T-helper 22 cell (primary cell): ENCODE data around the gene VTI1A.

ENCODE experiments used
- DNase-seq: peaks from one replicate; pipeline ENCODE4 v3.0.0-alpha.2; 2020; ENCODE audit warnings: low read depth

The VTI1A gene

DNA sequence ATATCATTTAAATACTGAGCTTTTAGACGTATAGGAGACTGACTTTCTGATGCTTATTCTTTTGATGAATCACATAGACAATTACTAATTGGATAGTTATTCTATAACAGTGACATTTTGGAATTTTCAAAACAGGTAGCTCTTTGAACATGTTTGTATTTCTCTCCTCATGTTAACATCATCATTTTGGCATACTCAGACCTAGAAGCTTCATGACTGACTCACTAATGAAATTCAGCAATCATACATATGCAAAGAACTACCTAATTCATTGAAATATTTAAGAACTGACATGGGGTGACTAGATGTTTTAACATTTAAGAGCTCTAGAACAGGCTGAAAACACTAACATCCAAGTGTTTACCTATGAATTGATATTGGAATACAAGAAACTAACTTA, 192.3 kb downstream of the VTI1A start:
- no peak for DNase-seq

- no peak for DNase-seq
Measured at GRCh38 chr10:112640638-112641037, 193.6 kb downstream of the VTI1A start.

DNA sequence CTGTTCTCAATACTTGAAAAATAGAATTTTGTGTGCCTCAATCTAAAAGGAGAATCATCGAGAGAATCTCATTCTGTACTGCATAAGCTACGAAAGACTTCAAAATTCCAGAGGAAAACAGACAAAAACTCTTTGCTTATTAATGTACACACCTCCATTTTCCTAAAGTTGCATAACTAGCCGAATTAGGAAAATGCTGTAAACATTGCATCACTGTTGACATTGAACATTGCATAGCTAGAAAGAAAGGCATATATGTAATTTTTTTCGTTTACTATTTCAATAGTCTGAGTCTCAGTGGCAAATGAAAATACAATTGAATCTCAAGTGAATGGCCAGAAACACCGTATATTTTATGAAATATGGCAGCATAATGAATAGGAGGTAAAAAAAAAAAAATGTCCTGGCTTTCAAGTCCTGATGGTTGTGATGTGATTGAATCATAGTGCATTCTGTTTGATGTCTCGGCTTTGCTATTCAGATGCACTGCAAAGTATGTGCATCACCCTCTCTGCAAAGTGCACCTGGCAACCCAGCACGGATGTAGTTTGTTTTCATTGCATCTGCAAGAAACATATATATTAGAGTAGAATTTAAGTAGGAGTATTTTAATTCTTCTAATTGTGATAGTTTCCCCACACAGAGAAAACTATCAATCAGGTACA, 196.7 kb downstream of the VTI1A start:
- no peak for DNase-seq

DNA sequence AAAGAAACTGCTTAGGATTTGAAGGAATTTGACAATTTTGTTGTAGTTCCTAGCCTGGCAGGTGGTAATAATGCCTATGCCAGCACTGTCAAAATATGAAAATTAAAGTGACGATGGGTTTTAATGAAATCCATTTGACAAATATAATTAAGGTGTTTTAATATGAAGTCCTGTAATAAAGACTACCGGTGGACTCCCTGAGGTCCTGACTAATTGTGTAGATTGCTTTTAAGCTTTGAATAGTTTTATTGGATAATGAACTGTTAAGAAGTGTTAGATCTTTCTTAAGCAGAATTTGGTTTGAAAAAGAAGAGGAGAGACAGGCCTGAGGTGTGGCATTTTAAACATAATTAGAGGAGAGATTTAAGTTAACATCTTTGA, 197.2 kb downstream of the VTI1A start:
- DNase-seq = no peak

GRCh38 chr10:112649006-112649821, 202.2 kb downstream of the VTI1A start:
- no peak for DNase-seq

DNA sequence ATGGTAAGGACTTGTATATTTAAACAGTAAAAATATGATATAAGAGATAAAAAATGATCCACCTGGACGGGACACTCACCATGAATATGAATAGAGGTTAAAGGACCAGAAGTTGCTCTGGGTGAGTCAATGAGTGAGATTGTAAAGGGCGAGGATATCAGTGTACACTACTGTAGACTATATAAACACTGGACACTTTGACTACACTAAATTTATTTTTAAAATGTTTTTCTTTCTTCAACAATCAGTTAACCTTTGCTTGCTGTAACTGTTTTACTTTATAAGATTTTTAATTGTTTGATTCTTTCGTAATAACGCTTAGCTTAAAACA, 202.8 kb downstream of the VTI1A start:
- no peak for DNase-seq

DNA sequence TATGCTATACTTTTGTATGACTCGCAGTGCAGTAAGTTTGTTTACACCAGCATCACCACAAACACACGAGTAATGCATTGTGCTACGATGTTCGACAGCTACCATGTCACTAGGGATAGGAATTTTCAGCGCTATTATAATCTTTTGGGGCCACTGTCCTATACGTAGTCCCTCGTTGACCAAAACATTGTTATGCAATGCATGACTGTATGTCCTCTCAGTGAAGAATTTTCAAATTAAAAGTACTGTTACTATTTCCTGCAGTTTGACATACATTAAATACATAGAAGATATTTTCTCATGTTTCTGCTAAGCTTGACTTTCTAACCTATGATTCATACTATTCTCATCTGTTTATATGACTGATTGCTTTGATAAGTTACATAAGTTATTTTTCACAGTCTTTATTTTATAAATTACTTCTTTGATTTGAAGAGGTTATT, 203.6 kb downstream of the VTI1A start:
- no peak for DNase-seq

DNA sequence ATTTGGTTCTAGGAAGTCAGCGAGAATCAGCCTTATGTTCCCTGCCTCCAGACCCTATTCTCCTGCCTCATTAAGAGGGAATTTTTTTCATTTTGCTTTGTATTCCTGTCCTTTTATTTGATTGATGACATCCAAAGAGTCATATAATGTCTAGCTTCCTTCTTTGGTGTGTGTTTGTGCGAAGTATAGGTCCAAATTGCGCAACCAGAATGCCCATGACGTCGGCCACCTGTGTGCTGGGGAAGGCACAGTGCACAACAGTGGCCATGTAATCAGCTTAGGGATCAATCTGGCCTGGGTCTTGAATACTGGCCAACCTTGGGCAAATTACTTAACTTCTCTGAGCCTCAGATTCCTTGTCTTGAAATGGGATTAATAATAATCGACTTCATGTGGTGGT, 206.2 kb downstream of the VTI1A start:
- DNase-seq = no peak

DNA sequence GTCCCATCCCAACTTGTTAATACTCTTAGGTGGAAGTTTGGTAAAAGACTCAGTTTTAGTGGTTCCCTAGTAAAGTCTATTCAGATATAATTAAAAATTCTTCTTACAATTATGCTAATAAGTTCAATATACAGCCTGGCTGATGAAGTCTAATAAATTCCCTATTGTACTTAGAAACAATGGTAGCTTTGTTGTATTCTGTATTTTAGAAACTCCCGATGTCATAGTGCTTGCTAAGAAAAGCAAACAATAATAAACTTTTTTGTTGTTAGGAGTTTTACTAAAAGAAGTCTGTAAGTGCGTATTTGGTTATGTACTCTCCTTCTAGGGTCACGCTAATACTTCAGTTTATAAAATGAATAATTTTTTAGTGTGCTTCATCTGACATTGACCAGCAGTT, 206.8 kb downstream of the VTI1A start:
- DNase-seq = no peak

DNA sequence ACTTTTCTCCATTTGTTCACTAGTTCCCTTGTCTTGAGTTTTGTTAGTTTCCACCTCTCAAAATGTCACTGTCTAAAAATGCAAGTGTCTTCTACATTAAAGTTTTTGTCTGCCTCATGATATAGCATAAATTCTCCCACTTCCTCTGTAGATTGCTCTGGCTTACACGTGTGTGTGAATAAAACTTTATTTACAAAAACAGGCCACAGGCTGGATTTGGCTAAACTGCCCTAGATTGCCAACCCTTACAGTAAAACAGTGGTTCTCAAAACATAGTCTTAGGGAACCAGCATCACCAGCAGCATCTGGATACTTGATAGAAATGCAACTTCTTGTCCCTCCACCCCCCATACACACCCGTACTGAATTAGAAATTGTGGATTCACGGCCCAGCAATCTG, 207.8 kb downstream of the VTI1A start:
- no peak for DNase-seq

GRCh38 chr10:112655722-112656121, 208.7 kb downstream of the VTI1A start:
- DNase-seq = no peak

DNA sequence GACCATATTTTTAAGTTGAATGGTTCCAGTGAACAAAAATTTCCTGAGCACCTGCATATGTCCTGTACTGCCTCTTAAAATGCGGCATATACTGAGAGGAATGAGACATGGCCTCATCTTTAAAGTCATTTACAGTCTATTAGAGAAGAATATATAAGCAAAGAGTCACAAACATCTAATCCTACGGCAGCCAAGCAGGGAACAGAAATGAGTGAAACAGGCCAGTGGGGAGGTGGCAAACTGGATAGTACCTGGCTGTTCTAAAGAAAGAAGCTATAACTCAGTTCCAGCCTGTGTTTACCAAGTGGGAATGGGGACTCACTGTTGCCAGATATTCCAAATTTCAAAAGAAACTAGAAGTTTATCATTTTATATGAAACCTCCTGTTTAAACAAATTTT, 211.4 kb downstream of the VTI1A start:
- no peak for DNase-seq

DNA sequence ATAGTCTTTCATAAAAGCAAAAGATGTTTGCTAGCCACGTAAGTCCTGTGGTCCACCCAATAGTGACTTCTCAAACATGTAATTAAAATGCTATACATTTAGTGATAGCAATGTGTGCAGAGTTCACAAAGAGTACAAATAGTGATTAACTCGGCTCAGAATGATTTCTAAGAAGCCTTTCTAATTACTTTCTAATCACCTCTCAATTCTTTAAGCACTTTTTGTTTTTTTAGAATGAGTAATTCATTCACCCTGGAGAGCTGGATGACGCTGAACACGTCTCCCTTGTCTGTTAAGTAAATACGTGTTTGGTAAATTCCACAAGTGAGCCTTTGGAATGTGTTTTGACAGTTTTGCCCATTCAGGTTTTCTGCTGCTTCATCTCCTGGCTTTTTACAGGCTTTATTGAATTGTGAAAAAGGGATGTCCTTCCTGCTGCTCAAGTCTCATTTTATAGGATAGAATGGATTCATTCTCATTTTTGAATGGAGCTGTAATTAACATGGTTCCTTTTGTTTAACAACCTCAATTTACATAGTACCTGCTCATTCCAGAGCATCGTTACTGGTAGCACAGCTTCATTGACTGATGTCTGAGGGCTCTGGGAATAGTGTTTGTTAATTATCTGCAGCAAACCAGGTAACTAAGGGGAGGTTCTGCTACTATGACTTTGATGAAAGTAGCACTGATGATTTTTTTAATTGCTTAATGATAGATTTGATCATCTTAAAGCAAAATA, 212.1 kb downstream of the VTI1A start:
- DNase-seq = no peak

DNA sequence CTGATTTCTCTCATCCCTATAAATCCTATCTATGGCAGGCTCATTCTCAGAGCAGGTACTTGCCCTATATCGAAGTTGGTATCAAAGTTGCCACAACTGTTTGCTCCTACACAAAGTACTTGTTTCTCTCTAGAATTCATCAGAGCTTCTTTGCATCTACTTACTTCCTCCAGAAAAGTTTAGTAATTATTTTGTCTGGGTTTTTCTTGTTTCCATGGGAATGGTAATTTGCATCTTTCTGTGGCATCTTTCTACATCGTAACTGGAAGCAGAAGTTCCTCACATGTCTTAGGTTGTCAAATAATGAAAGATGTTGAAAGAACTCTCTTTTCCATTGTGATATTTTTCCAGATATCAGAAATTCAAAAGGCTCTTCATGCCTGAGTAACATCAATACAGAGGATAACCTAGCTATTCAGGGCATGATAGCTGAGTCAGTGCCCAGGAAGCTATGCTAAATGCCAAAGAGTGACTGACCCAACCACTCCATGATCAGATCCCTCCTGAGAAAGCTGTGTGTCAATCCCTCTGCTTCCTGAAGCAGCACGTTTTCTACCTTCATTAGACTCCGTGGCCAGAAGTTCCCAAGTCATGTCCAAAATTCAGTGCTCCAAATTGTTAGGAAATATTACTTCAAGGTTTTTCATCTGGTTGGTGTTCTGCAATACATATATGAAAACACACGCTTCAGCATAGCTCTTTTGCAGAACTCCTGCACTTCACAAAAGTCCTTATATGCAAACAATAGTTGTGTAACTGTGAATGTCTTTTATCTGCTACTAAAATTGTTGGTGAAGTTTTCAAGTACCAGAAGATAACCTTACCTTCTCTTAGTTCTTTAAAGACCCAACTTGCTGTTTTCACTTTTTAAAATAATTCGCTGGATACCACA, 216.5 kb downstream of the VTI1A start:
- no peak for DNase-seq

DNA sequence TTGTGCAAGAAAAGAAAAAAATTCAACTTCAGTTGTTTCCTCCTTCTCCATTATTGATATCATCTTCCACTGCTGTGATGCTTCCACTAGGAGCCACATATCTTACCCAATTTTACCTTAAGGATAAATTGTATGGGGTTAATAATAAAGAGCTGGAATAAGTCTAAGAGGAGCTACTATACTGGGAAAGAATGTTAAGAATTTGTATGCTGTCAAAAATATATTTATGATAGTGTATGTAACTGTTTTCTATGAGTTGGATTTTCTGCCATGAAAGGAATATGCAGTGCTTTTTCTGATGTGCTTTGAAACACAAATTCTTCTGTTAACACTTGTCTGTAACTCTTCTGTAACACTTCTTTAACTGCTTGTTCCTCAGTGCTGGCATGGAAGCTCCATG, 219.1 kb downstream of the VTI1A start:
- DNase-seq = no peak

GRCh38 chr10:112669989-112670388, 223.0 kb downstream of the VTI1A start:
- DNase-seq = no peak

DNA sequence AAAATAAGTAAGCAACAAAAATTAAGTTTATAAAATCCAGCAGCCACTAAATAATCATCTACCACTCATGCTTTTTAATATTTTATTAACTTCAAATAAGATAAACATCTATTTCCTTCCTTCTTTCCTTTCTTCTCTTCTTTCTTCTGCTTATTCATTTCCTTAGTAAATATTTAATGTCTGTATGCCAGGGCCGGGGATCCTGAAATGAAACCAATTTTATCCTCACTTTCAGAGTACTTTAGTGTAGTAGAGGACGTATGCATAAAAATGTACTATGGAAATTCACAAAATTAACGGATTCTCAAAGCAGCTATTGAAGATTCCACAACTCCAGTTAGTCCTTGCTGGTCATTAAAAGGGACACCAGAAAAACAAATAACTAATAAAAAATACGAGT, 224.7 kb downstream of the VTI1A start:
- no peak for DNase-seq

DNA sequence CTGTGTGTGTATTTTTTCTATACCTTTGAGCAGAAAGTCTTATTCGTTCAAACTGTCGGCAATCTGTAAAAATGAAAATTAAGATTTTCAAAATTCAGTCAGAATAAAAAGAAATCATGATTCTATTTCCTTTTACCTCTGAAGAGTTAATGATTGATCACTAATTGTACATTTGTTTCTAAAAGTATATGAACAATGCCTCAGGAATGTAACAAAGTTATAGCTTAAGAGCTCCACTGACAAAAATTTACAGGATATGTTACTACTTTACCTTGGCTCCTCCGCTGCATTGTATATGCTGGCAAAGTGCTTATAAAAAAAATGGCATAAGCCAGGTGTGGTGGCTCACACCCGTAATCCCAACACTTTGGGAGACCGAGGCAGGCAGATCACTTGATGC, 225.7 kb downstream of the VTI1A start:
- no peak for DNase-seq

GRCh38 chr10:112675560-112676083, 228.6 kb downstream of the VTI1A start:
- no peak for DNase-seq

DNA sequence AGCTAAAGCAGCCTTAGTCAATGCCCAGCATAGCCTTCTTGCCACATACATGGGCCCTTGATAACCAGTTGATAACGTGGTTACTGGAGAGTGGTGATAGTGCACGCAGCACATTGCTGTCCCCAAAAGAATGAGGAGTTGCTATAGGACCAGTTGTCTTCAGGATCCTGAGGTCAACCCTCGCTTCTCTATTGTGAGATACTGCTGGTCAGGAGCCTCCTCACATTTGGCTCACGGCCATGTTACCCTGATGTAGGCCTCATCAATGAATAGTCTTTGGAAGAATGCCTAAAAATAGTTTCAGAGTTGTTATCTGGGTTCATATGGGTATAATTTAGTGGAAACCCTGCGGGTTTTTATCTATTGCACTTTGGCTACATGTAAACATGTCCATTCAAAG, 230.7 kb downstream of the VTI1A start:
- no peak for DNase-seq

- DNase-seq = no peak
Measured at GRCh38 chr10:112678581-112678980, 231.6 kb downstream of the VTI1A start.

GRCh38 chr10:112678987-112679386, 232.0 kb downstream of the VTI1A start:
- DNase-seq = no peak
